Measurements from ENCODE around the gene ICE1.

The ICE1 gene

GRCh38 chr5:5534333-5534732 is 111.9 kb downstream of the ICE1 start:
- no peak overlapping the region for H3K4me3 ChIP-seq (ENCODE audit: low read depth, low read length)
- H3K36me3 ChIP-seq, result no peaks in the 10 kb centered on the region
- H3K27me3 ChIP-seq (ENCODE audit: insufficient read depth, low read depth, severe bottlenecking), result no peaks in the 10 kb centered on the region
- TF ChIP-seq CTCF (IDR thresholded peaks at IDR 0.05; ENCODE audit: low read depth, low read length), result no peak
- H3K9me3 ChIP-seq (ENCODE audit: severe bottlenecking), result no peaks in the 10 kb centered on the region
- no peak for DNase-seq
- no peak overlapping the region for H3K27ac ChIP-seq

GRCh38 chr5:5536871-5537270 is 114.4 kb downstream of the ICE1 start:
- H3K4me3 ChIP-seq (ENCODE audit: low read depth, low read length), result no peak overlapping the region
- TF ChIP-seq CTCF (IDR thresholded peaks at IDR 0.05; ENCODE audit: low read depth, low read length), result no peak
- H3K27me3 ChIP-seq (ENCODE audit: insufficient read depth, low read depth, severe bottlenecking), result no peaks in the 10 kb centered on the region
- peak; percentile 58 for DNase-seq
- no peaks in the 10 kb centered on the region for H3K36me3 ChIP-seq
- H3K27ac ChIP-seq, result peak overlapping the region; percentile 23; the same call in 1 of the 2 replicates
- no peaks in the 10 kb centered on the region for H3K9me3 ChIP-seq (ENCODE audit: severe bottlenecking)

GRCh38 chr5:5537426-5537825 is 114.9 kb downstream of the ICE1 start:
- peak overlapping the region; percentile 9; the same call in 1 of the 2 replicates for H3K27ac ChIP-seq
- no peaks in the 10 kb centered on the region for H3K9me3 ChIP-seq (ENCODE audit: severe bottlenecking)
- H3K36me3 ChIP-seq, result no peaks in the 10 kb centered on the region
- DNase-seq, result no peak
- no peaks in the 10 kb centered on the region for H3K27me3 ChIP-seq (ENCODE audit: insufficient read depth, low read depth, severe bottlenecking)
- no peak overlapping the region for H3K4me3 ChIP-seq (ENCODE audit: low read depth, low read length)
- TF ChIP-seq CTCF (IDR thresholded peaks at IDR 0.05; ENCODE audit: low read depth, low read length), result no peak

- no peak for DNase-seq
- Histone ChIP-seq H3K4me3 (ENCODE audit: low read depth, low read length) (no peak overlapping the region), H3K27ac (no peak overlapping the region), H3K27me3 (ENCODE audit: insufficient read depth, low read depth, severe bottlenecking) (no peaks in the 10 kb centered on the region), H3K9me3 (ENCODE audit: severe bottlenecking) (no peaks in the 10 kb centered on the region), H3K36me3 (no peaks in the 10 kb centered on the region)
- no peak for TF ChIP-seq CTCF (IDR thresholded peaks at IDR 0.05; ENCODE audit: low read depth, low read length)
Observed at GRCh38 chr5:5539590-5539989, 117.1 kb downstream of the ICE1 start.

All from WERI-Rb-1 (cell line).